ENCODE data around the gene GIMAP1. TPM values are rescaled to one million over a fixed set of nuclear protein-coding genes. Genes with fewer than 3 reads are reported as not detected.
"Not testable (repeated sequence)": the region's sequence is repeated elsewhere in the genome, so short reads cannot be mapped to it uniquely, and the experiment has no call there.

The GIMAP1 gene
- total RNA-seq, result 1 to 10 TPM in 6 of 7 donors, under 1 TPM in 1; 0.58 to 3.1 (median 1.9) TPM
- 1 to 10 TPM; 5.5 to 6.2 TPM for polyA plus RNA-seq
- long read RNA-seq, donor 1, full-length matches to known transcripts, result 11 of 11 reads
- long read RNA-seq, donor 1, partial matches to known transcripts, result 0 of 11 reads
- long read RNA-seq, donor 1, other reads (novel, unspliced or antisense), result 0 of 11 reads
- long read RNA-seq, donor 2, result 0 reads
- long read RNA-seq, donor 3, full-length matches to known transcripts, result 5 of 5 reads
- long read RNA-seq, donor 3, partial matches to known transcripts, result 0 of 5 reads
- long read RNA-seq, donor 3, other reads (novel, unspliced or antisense), result 0 of 5 reads

GRCh38 chr7:150716368-150716767, at the start of gene GIMAP1:
Gene GIMAP1 (plus strand): TSS chr7:150716613. CDS start chr7:150719048, 2,435 bp downstream.
- intact Hi-C loops (cut with DNase I), result no loop called here

GRCh38 chr7:150668472-150668911, 47.9 kb upstream of the GIMAP1 start:
- 35 to 69% (median 56%) methylated on average over 1 of the region's 1 CpG for WGBS, 3 donors
- Histone ChIP-seq H3K27ac (no peak overlapping the region), H3K27me3 (no peaks in the 10 kb centered on the region), H3K36me3 (no peaks in the 10 kb centered on the region), H3K4me1 (ENCODE audit: insufficient read depth) (no peaks in the 10 kb centered on the region), H3K9me3 (no peaks in the 10 kb centered on the region), H3K4me3 (no peak overlapping the region)
- DNase-seq, result no peak
- intact Hi-C loops (cut with DNase I), result no loop called here
- TF ChIP-seq POLR2A (IDR thresholded peaks at IDR 0.05) (no peak), EP300 (IDR thresholded peaks at IDR 0.05) (no peak), CTCF (IDR thresholded peaks at IDR 0.05) (no peak)

More at GRCh38 chr7:150716368-150716767, at the start of gene GIMAP1:
- H3K36me3 ChIP-seq, result no peaks in the 10 kb centered on the region
- no peak for TF ChIP-seq CTCF (IDR thresholded peaks at IDR 0.05)
- no peak for TF ChIP-seq EP300 (IDR thresholded peaks at IDR 0.05)
- no peak for TF ChIP-seq POLR2A (IDR thresholded peaks at IDR 0.05)
- no peaks in the 10 kb centered on the region for H3K27me3 ChIP-seq
- H3K27ac ChIP-seq, result no peak within 1 kb of the TSS
- WGBS, 3 donors, result 31 to 39% (median 35%) methylated on average over 5 of the region's 5 CpGs
- H3K9me3 ChIP-seq, result no peaks in the 10 kb centered on the region
- no peak for DNase-seq
- peak within 1 kb of the TSS; percentile 13 for H3K4me3 ChIP-seq
- no peaks in the 10 kb centered on the region for H3K4me1 ChIP-seq (ENCODE audit: insufficient read depth)

- intact Hi-C loops (cut with DNase I), result no loop called here
- no peaks in the 10 kb centered on the region for H3K27me3 ChIP-seq
- H3K36me3 ChIP-seq, result no peaks in the 10 kb centered on the region
- TF ChIP-seq EP300 (IDR thresholded peaks at IDR 0.05) (no peak), CTCF (IDR thresholded peaks at IDR 0.05) (no peak), POLR2A (IDR thresholded peaks at IDR 0.05) (no peak)
- H3K4me1 ChIP-seq (ENCODE audit: insufficient read depth), result no peaks in the 10 kb centered on the region
- no peak overlapping the region for H3K27ac ChIP-seq
- H3K9me3 ChIP-seq, result no peaks in the 10 kb centered on the region
- no peak overlapping the region for H3K4me3 ChIP-seq
- DNase-seq, result no peak
These were observed 47.4 kb upstream of the GIMAP1 start for GRCh38 chr7:150668977-150669376.

- H3K27ac ChIP-seq; intact Hi-C loops (cut with DNase I); H3K9me3 ChIP-seq; DNase-seq; H3K4me3 ChIP-seq; H3K27me3 ChIP-seq; H3K36me3 ChIP-seq; H3K4me1 ChIP-seq (ENCODE audit: insufficient read depth): not testable (repeated sequence)
- 82 to 87% (median 85%) methylated on average over 7 of the region's 7 CpGs for WGBS, 3 donors
These were observed 44.4 kb upstream of the GIMAP1 start for GRCh38 chr7:150671798-150672585.

- H3K36me3 ChIP-seq, result no peaks in the 10 kb centered on the region
- H3K27ac ChIP-seq, result no peak overlapping the region
- intact Hi-C loops (cut with DNase I), result no loop called here
- H3K9me3 ChIP-seq, result no peaks in the 10 kb centered on the region
- TF ChIP-seq EP300 (IDR thresholded peaks at IDR 0.05) (no peak), CTCF (IDR thresholded peaks at IDR 0.05) (no peak), POLR2A (IDR thresholded peaks at IDR 0.05) (no peak)
- H3K27me3 ChIP-seq, result no peaks in the 10 kb centered on the region
- no peaks in the 10 kb centered on the region for H3K4me1 ChIP-seq (ENCODE audit: insufficient read depth)
- WGBS, 3 donors, result 79 to 83% (median 83%) methylated on average over 2 of the region's 2 CpGs
- DNase-seq, result no peak
- H3K4me3 ChIP-seq, result no peak overlapping the region
These were observed 40.7 kb upstream of the GIMAP1 start for GRCh38 chr7:150675714-150676113.

GRCh38 chr7:150676276-150676675, 40.1 kb upstream of the GIMAP1 start:
- H3K27ac ChIP-seq; H3K27me3 ChIP-seq; intact Hi-C loops (cut with DNase I): not testable (repeated sequence)

GRCh38 chr7:150676854-150677253, 39.6 kb upstream of the GIMAP1 start:
- H3K36me3 ChIP-seq; H3K27me3 ChIP-seq; H3K4me3 ChIP-seq; DNase-seq; H3K27ac ChIP-seq; H3K9me3 ChIP-seq; H3K4me1 ChIP-seq (ENCODE audit: insufficient read depth); intact Hi-C loops (cut with DNase I): not testable (repeated sequence)
- WGBS, 3 donors, result 1 to 13% (median 4%) methylated on average over 3 of the region's 3 CpGs

More at GRCh38 chr7:150676276-150676675, 40.1 kb upstream of the GIMAP1 start:
- not testable (repeated sequence) for H3K9me3 ChIP-seq; H3K4me1 ChIP-seq (ENCODE audit: insufficient read depth); H3K4me3 ChIP-seq; H3K36me3 ChIP-seq; DNase-seq

Data from ovary (tissue), 10 donors.